Measurements from ENCODE around the gene FGF3.
"Not testable (repeated sequence)": the region's sequence is repeated elsewhere in the genome, so short reads cannot be mapped to it uniquely, and the experiment has no call there.

FGF3 gene

DNA sequence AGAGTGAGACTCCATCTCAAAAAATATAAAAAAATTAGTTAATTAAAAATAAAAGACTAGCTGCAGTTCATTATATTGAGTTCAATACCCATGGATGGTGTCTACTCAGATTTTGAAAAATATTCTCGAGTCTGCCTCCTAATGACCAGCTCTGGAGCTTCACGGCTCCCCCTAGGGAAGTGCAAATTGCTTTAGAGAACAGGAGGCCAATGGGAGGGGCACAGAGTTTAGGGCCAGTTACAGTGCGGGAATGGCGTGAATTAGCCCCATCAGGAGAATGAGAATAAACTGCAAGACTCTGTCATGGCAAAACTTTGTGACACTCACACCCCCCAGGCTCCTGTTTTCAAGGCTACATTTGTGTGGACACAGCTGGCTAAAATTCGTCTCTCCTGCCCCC lies 48.7 kb downstream of the FGF3 start:
- no peak for DNase-seq (ENCODE audit: low spot score in 2 of 2)
- Mint-ChIP-seq H3K27ac (no peak overlapping the region), H3K4me1 (no peaks in the 10 kb centered on the region), H3K27me3 (peaks cover 12% of the 10 kb centered on the region), H3K4me3 (no peak overlapping the region), H3K36me3 (no peaks in the 10 kb centered on the region), H3K9me3 (peaks cover 3% of the 10 kb centered on the region)
- no peak for ATAC-seq (ENCODE audit: low read depth)

DNA sequence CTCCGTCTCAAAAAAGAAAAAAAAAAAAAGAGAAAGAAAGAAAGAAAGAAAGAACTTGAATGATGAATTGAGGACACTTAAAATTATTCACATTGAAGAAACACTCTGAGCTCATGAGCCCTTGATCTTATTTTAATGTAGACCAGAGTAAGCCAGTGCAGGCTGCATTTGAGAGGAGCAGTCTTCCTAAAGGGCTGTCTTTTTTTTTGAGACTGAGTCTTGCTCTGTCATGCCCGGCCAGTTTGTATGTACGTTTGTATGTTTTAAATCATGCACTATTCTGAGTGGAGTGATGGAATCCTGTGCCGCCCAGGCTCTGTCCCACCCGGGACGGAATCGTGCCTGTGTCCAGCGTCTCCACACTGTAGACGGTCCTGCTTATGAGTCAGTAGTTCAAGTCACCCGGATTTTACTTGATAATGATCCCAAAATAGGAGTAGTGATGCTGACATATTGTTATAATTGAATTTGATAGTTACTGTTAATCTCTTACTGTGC lies 53.7 kb downstream of the FGF3 start:
- peaks cover 18% of the 10 kb centered on the region for H3K27me3 Mint-ChIP-seq
- peaks cover 7% of the 10 kb centered on the region for H3K9me3 Mint-ChIP-seq
- H3K4me3 Mint-ChIP-seq: no peak overlapping the region
- H3K36me3 Mint-ChIP-seq: peaks cover 2% of the 10 kb centered on the region
- H3K4me1 Mint-ChIP-seq: no peaks in the 10 kb centered on the region
- no peak for ATAC-seq (ENCODE audit: low read depth)
- DNase-seq (ENCODE audit: low spot score in 2 of 2): no peak
- H3K27ac Mint-ChIP-seq: no peak overlapping the region

DNA sequence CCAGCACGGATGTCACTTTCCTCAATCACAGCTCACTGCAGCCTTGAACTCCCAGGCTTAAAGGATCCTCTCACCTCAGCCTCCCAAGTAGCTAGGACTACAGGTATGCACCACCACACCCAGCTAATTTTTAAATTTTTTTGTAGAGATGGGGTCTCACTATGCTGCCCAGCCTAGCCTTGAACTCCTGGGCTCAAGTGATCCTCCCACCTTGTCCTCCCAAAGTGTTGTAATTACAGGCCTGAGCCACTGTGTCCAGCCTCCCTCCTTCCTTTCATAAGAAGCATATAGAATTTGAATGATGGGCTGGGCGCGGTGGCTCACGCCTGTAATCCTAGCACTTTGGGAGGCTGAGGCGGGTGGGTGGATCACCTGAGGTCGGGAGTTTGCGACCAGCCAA lies 54.3 kb downstream of the FGF3 start:
- H3K36me3 Mint-ChIP-seq; ATAC-seq (ENCODE audit: low read depth); H3K27ac Mint-ChIP-seq; H3K9me3 Mint-ChIP-seq; H3K4me3 Mint-ChIP-seq; DNase-seq (ENCODE audit: low spot score in 2 of 2); H3K4me1 Mint-ChIP-seq: not testable (repeated sequence)
- peaks cover 17% of the 10 kb centered on the region for H3K27me3 Mint-ChIP-seq

DNA sequence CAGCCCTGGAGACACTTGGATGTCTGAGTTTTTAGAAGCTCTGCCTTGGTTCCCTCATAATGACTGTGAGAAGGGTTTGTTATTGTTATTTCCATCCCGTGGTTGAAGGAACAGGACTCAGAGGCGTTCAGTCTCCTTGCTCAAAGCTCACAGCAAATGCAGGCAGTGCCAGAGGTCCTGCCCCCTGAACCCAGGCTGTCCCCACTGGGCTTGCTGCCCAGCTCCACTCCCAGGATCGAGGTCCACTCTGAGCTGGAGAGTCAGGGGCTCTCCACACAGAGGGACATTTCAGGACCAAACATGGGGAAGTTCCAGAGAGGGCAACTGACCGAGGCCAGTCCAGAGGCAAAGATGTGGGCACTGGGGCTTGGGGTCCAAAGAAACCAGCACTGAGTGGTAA lies 58.9 kb downstream of the FGF3 start:
- DNase-seq (ENCODE audit: low spot score in 2 of 2): no peak
- peaks cover 7% of the 10 kb centered on the region for H3K9me3 Mint-ChIP-seq
- H3K4me1 Mint-ChIP-seq: no peaks in the 10 kb centered on the region
- no peak overlapping the region for H3K4me3 Mint-ChIP-seq
- ATAC-seq (ENCODE audit: low read depth): no peak
- H3K27ac Mint-ChIP-seq: no peak overlapping the region
- peaks cover 5% of the 10 kb centered on the region for H3K36me3 Mint-ChIP-seq
- peaks cover 17% of the 10 kb centered on the region for H3K27me3 Mint-ChIP-seq

Data from memory B cell (primary cell).